NOMO-1 treated with dmso at 0.1 percent for 144 hours (cell line): ENCODE results near the gene SFRP2.

ENCODE experiments used
- DNase-seq: peaks from one replicate; lab custom pipeline; 2025; ENCODE audit not compliant: unreplicated experiment; lab: John Stamatoyannopoulos, UW

Gene SFRP2

DNA sequence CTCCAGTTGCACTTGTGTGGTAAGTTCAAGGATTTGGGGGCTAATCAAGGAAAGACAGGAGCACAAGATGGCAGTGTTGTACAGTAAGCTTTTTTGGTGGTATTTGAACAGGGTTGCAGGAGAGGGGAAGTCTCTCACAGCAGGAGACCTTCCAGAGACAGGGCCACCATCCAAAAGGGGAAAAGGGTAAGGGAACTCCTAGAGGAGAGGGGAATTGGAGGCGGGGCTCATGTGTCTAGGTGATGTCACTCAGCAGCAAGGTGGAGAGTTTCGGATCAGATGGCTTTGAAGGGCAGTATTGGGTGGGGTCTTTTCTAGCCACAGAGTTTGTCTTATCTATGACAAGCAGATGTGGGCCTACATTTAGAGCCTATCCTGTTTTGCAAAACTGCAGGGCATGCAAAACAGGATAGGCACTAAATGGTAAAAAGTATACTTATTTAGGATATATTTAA lies 15.6 kb downstream of the SFRP2 start:
- DNase-seq = no peak

DNA sequence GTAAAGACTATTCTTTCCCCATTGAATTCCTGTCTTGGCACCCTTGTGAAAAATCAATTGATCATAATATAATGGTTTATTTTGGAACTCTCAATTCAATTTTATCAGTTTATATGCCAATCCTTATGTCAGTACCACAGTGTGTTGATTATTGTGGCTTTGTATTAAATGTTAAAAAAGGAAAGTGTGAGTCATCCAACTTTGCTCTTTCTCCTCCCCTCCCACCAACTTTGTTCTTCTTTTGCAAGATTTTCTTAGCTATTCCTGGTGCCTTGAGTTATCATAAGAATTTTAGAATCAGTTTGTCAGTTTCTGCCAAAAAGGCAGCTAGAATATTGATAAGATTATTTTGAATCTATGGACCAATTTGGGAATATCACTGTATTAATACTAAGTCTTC lies 17.8 kb downstream of the SFRP2 start:
- no peak for DNase-seq

DNA sequence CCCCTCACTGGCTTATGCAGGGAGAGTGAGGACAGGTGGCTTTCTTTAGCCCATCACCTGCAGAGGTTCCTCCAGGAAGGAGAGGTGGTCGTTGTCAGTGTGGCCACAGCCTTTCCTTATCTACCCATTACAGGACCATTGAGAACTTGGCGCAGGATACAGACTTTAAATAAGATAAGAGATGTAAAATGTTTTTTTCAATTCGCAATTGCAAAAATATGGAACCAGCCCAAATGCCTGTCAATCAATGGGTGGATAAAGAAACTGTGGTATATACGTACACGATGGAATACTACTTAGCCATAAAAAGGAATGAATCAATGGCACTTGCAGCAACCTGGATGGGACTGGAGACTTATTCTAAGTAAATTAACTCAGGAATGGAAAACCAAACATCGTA lies 22.1 kb downstream of the SFRP2 start:
- DNase-seq = no peak

DNA sequence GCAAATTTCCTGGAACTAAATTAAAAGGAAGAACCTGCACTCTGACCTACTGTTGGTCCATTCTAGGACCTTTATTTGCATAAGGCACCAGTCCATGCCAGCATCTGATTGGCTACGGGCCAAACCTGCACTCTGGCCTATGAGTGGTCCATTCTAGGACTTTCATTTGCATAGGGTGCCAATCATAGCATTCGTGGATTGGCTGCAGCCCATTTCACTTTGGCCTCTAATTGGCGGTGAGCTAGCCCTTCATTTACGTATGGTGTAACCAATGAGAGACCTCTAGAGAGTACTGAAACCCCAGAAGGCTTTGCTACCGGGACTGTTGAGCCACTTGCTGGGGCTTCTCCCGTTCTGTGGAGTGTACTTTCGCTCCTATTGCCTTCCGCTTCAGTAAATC lies 23.0 kb downstream of the SFRP2 start:
- DNase-seq = no peak

DNA sequence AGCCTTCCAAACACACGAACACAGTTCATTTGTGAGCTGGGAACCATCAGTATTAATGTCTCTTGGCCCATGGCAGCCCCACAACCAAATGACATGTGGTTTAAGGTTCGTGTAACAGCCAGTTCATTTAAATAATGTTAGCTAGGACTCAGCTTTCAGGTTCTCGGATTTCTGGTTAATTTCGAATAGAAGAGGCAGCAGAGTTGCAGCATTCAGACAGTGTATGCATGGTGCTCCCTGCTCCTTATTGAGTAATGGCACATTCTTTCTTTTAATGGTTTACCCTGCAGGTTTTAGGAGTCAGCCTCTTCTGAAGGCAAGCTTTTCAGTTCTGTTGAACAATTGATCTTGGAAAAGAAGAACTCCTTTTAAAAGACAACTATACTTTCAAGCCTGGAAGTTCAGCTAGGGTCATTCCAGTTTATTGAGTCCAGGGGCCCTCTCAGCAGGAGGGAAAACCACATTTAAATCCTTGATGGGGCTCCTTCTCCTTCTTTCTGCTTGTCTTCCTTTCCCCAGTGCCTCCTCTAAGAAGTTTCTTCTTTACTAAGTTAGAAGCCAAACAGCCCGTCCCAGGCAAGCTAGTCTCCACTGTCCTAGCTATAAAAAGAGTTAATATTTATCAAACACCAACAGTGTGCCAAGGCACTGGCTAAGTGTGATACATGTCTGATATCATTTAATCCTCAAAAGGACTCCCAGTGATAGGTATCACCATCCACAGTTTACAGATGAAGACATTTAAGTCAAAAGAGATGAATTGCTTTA lies 24.1 kb downstream of the SFRP2 start:
- DNase-seq = no peak

DNA sequence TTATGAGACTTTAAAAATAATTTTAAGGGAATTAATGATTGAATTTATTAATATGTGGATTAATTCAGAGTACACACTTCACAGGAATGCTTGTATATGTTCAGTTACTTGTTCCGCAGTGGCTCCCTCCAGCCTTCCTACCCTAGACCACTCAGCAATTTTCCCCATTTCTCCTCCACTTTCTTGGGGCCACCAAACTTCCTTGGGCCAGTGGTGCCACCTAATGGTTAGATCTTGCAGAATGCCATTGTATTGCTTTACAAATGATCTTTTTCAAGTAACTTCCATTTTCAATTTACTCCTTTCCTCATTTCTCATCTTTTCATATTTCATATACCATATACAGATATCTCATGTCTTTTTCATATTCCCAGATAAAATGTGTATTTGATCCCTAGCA lies 25.5 kb downstream of the SFRP2 start:
- DNase-seq = no peak

DNA sequence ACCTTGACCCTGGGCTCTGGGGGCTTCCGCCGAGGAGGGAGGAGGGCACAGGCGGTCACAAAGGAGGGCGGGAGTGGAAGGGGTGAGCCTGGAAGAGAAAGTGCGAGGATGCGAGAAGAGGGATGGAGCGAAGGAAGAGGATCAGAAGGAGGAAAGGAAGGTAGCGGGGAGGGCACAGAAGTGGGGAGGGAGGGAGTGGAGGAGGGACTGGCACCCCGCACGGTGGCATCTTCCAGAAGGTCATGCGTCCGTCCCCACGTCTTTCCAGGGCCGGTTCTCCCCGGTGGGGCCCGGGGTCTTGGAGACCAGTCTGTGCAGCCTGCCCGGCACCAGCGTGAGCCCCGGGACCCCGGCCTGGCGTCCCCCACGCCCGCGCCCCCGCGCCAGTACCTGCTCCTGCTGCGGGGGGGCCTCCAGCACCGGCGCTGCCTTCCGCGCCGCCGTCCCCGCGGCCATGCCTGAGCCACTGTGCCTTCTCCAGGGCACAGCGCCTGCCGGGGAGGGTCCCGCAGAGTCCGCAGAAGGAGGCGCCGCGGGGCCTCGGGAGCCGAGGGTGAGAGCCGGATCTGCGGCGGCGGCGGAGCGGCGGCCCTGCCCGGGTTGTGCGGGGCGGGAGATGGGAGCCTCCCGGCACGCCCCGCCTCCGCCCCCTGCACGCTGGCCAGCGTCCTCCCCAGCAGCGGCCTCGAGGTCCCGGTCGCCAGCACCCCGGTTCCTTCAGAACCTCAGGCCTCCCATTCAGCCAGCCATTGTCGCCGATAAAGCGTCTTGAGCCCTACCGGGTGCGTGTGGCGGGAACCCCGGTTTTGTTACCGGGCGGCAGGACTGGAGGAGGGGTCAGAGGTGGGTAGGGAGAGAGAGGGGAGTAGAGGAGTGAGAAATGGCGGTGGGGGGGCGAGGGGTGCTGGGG lies 29.2 kb downstream of the SFRP2 start, which contains the start of gene RNF175:
Gene RNF175 (minus strand): TSS at position 618 of the 910 bp plus-strand sequence. CDS start 162 bp downstream, at position 456.
- DNase-seq = no peak

DNA sequence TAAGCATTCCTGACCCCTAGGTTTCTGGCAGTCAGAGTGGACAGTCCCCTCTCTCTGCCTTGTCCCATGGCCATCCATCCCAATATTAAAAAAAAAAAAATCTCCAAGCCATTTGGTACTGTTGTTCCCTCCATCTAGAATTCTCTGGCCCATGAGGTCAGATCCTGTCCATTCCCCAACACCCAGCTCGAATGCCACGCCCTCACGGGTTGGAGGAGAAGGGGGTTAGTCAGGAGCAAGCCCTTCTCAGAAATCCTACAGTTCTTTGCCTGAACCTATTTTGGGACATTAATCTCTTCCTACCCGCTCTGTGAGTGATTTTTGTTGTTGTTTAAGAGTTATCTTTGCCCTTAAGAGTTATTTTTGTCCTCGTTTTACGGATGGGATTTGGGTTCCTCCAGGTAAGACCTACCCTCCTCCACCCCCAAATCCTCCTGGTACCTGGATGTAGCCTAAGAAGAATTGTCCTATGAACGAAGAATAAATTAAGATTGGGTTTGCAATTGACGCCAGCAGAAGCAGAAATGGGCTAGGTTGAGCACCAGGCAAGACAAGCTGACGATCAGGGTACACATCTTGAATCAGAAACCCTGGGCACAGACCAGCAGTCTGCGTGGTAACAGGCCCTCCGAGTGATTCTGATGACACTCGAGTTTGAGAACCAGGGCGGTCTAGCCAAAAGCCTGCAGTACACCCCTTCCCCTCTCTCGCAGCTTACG lies 30.0 kb downstream of the SFRP2 start:
- DNase-seq = no peak

DNA sequence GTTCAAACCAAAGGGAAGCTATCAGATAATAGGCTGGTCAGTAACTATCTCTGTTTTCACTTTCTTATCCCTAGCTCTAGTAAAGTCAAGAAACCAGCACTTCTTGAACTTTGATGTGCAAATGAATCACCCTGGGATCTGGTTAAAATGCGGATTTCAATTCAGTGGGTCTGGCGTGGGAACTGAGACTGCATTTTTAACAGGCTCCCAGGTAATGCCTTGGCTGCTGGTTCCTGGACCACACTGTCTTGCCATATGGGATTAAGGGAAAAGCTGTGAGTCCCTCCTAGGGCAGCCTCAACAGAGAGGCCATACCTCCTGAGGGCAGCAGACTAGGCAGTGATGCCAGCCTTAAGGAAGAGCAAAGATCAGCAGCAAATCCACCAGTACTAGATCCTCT lies 30.7 kb downstream of the SFRP2 start:
- no peak for DNase-seq

DNA sequence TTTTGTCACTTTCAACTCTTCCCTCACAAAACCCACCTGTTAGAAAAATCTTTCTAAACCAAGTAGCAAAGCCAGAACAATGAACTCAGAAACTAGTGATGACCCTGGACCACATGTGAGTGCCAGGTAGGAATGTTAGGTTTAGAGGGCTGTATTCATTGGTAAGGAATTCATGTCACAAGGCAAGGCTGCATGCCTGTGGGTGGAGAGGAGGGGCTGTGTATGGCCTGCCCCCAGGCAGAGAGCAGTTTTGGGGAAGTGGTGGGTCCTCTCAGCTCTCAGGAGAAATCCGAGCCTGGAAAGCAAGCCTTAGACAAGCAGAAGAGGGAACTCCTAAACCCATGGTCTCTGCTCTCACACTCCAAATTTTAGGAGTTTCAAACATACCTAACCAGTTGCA lies 31.5 kb downstream of the SFRP2 start:
- no peak for DNase-seq

DNA sequence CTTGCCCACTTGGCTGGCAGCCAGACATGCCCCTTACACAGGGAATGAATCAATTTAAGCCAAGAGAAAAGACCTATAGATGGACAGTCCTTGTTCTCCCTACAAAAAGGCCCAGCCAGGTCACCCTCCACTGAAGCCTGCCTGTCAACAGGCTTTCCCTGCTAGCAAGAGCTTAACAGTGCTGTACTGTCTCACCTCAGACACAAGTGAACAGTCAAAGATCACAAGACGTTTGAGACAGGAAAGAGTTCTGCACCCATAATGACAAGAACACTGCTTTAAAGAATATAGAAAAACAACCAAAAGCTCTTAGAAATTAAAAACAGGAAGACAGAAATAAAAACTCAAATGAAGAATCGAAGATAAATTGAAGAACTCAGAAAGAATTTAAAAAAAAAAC lies 33.7 kb downstream of the SFRP2 start:
- no peak for DNase-seq

DNA sequence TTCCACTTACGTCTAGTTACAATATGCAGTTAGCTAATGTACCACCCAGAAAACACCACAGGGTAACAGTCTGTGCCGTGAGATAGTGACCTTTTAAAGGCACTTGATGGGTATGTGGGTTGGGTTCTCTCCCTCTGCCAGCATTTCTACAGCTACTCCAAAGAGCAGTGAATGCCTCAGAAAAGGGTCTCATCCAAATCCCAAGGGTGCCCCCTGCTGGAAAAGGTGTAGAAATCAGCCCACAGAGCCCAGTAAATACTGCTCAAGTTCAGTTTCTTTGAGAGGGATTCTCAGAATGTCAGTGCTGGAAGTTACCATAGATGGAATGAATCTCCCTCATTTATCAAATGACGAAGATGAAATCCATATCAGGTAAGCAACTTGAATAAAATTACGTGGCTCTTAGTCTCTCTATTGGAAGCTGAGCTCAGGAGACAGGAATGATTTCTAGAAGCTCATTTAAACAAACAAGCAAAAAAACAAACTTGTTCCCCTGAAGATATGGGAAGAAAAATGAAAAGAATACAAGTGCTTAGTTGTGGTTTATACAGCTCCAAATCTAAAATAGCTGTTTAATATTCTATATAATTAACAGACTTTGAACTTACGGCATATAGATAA lies 38.6 kb downstream of the SFRP2 start:
- DNase-seq = peak; percentile 44

DNA sequence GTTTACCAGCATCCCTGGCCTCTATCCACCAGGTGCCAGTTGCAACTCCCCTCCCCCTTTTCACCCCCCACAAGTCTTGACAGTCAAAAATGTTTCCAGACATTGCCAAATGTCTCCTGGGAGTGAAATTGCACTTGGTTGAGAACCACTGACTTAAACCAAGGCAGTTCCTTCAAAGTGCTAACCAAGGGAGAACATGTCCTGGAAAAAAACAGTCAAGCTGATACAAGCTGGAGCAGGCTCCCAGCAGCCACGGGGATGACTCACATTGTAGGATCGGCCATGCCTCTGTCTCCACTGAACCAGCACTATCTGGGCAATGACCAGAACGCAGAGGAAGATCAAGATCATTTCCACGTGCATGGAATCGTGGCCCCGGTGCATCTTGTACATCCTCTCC lies 40.5 kb downstream of the SFRP2 start:
- DNase-seq = no peak

DNA sequence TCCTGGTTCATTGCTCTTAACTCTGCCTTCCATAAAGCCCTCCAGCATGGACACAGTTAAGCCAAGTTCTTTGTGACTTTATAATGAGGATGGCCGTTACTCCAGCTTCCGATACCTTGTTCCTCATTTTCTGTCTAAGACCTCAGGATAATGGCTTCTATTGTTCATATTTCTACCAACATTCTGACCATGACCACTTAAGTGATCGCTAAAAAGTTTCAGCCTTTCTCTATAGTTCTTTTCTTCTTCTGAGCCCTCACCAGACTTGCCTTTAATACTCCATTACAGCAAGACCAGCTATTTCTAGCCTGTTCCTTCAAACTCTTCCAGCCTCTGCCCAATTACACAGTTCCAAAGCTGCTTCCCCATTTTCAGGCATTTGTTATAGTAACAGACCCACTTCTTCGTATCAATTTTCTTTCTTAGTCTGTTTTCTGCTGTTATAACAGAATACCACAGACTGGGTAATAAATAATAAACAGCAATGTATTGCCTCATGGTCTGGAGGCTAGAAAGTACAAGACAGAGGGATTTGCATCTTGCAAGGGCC lies 41.4 kb downstream of the SFRP2 start:
- DNase-seq = peak; percentile 81

DNA sequence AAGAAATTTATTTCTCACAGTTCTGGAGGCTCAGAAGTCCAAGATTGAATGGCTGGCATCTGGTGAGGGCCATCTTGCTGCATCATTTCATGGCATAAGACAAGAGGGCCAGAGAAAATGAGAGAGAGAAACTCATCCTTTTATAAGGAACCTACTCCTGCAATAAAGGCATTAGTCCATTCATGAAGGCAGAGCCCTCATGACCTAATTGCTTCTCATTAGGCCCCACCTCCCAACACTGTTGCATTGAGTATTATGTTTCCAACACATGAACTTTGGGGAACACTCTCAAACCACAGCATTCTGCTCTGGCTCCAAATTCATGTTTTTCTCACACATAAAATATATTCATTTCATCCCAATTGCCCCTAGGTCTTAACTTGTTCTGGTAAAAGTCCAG lies 43.2 kb downstream of the SFRP2 start:
- no peak for DNase-seq

DNA sequence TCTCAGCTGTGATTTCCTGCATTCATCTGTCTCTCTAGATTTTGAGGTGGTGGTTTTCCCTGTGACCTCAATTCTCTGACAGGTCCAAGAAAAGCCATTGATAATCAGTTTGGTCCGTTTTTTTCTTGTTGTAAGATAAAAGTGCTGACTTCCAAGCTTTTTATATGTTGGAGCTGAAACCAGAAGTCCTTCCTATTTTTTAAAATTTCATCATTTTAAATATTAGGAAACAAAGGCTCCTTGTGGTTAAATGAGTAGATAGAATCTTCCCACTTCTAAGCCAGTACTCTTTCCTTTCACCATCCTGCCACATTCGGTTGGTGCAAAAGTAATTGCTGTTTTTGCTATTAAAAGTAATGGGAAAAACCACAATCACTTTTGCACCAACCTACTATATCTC lies 47.3 kb downstream of the SFRP2 start:
- DNase-seq = no peak

DNA sequence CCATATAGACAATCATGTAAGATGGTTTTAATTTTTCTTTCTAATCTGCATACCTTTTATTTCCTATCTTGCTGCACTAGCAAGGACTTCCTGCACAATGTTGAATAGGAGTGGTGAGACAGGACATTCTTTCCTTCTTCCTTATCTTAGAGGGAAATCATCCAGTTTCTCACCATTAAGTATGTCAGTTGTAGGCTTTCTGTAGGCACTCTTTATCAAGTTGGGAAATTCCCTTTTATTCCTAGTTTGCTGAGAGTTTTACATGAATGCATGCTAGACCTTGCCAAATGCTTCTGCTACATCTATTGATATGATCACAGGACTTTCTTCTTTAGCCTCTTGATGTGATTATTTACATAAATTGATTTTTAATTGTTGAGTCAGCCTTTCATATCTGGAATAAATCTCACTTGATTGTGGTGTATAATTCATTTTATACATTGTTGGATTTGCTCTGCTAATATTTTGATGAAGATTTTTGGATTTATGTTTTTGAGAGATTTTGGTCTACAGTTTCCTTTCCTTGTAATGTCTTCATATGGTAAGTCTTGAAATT lies 52.9 kb downstream of the SFRP2 start:
- DNase-seq = no peak

DNA sequence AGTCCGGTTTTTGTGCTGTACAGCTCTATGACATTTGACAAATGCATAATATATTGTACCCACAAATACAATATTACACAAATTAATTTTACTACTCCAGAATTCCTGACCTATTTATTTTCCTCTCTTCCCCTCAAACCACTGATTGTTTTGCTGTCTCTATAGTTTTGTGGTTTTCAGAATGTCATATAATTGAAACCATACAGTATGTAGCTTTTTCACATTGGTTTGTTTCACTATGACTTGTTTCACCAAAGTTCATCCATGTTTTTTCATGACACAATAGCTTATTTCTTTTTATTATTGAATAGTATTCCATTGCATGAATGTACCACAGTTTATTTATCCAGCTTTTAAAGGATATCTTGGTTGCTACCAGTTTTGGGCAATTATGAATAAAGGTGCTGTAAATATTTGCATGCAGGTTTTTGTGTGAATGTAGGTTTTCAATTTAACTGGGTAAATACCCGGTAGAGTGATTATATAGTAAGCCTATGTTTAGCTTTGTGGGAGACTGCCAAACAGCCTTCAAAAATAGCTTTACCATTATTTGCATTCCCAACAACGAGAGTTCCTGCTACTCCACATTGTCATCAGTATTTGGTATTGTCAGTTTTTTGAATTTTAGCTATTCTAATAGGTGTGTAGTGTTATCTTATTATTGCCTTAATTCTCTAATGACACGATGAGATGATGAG lies 55.0 kb downstream of the SFRP2 start:
- DNase-seq = no peak

DNA sequence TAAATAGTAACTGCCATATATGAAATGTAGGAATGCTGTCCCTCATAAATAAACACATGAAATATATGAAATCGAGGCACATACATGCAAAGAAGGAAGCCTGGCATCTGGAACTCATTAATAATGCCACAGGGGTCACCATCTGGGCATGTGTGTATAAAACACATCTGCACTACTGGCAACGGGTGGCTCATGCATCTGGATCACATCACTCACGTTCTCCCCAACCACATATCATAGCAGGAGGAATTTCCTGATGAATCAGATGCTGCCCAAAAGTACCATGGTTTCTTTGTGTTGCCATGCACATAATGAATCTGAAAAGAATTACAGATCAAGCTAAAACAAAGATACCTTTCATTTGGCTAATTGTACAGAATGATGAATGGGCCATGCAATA lies 57.6 kb downstream of the SFRP2 start:
- DNase-seq = no peak
